HG02763 (cell line): ENCODE measurements around the gene PDE6A.

Source experiments
- ATAC-seq: cut with Tn5 transposase; IDR thresholded peaks from one replicate; pipeline ENCODE4 v1.9.1; 2021; ENCODE audit warnings: mild to moderate bottlenecking, moderate library complexity; ENCODE audit not compliant: unreplicated experiment

PDE6A gene

GRCh38 chr5:149944666-149945065, at the start of gene PDE6A:
TSS of gene PDE6A (minus strand) at chr5:149944793. CDS start at chr5:149944673, 120 bp downstream.
- ATAC-seq, result no peak

- no peak for ATAC-seq
Observed at GRCh38 chr5:149993471-149993870, 48.9 kb upstream of the PDE6A start.

GRCh38 chr5:149990518-149991376, 46.2 kb upstream of the PDE6A start:
- peak; percentile 73 for ATAC-seq

- ATAC-seq, result no peak
Observed at GRCh38 chr5:149988126-149988525, 43.5 kb upstream of the PDE6A start.

DNA sequence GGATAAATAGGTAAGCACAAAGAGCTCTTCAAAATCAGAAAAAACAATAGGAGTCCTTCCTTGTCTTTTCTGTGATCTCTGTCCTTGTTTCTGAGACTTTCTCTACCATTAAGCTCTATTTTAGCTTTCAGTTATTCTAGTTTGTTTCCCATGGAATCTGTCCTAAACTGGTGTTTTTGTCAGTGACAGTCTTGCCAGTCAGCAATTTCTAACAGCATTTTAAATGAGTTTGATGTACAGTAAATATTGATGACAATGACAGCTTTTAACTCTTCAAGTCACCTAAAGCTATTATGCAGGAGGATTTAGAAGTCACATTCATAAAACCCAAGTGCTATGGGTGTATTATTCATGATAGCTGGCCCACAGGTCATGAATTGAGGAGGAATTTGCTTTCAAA, 37.9 kb upstream of the PDE6A start:
- no peak for ATAC-seq

- ATAC-seq, result no peak
Observed at GRCh38 chr5:149981206-149981605, 36.6 kb upstream of the PDE6A start.

- ATAC-seq, result no peak
Observed at GRCh38 chr5:149979896-149980295, 35.3 kb upstream of the PDE6A start.

- ATAC-seq, result no peak
Observed at GRCh38 chr5:149975409-149975808, 30.8 kb upstream of the PDE6A start.

- ATAC-seq, result no peak
Observed at GRCh38 chr5:149969181-149969930, 24.8 kb upstream of the PDE6A start.

DNA sequence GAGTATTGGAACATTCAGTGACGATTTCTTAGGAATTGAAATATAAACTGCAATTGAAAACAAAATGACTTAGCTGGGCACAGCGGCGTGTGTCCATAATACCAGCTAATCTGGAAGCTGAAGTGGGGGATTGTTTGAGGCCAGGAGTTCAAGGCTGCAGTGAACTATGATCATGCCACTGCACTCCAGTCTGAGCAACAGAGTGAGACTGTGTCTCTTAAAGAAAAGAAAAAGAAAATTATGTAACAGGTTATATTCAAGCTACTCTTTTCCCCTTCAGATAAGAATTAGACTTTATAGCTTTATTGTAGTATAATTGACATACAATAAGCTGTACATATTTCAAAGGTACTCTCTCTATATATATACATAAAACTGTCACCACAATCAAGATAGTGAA, 22.4 kb upstream of the PDE6A start:
- no peak for ATAC-seq

DNA sequence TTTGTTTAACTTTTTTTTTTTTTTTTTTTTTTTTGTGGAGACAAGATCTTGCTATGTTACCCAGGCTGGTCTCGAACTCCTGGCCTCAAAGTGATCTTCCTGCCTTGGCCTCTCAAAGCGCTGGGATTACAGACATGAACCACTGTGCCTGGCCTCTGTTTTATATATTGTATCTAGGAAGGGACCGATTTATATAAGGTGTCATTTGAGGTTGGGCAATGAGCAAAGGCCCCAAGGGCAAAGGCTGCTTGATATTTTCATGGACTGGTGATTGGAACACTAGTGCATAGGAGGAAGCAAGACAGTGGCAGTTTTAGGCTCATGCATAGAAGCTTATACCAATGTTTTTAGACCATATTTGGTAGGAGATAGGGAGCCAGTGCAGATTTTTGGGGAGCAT, 19.1 kb upstream of the PDE6A start:
- no peak for ATAC-seq

- no peak for ATAC-seq
Observed at GRCh38 chr5:149962601-149963300, 18.2 kb upstream of the PDE6A start.

DNA sequence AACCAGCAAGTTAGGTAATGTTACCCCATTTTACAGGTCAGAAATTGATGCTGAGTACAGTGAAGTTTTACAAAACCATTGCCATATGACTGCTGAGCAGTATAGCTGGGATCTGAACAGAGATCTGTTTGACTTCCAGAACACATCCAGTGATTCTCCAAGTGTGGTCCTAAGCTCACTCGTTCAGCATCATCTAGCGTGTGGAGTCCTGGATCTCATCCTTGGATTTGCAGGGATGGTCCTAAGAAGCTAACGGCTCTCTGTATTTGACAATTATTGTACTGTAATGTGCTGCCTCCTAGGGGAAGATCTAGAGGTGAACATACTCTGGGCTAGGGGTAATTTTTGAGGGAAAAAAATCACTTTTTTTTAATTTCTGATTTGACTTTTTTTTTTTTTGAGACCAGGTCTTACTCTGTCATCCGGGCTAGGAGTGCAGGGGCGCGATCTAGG, 17.4 kb upstream of the PDE6A start:
- no peak for ATAC-seq

DNA sequence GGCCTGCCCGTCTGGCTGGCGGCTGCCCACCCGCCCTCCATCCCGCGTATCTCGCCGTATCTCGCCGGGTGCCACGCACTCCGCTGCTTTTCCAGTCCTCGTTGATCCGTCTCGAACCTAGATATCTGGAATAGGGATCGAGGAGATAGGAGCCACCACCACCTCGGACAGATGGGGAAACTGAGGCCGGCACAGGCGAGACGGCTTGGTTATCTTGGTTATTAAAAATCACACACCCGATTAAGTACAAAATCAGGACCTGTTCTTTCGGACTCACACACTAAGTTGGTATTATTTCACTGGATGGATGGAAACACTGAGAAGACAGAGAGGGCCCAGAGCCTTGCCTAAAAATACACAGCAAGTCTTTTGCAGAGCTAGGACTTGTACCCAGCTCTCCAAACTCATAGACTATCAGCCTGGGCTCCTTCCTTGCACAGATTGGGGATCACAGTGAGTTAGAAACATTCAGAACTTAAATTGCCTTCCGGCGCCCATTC, 16.6 kb upstream of the PDE6A start:
- ATAC-seq, result no peak

DNA sequence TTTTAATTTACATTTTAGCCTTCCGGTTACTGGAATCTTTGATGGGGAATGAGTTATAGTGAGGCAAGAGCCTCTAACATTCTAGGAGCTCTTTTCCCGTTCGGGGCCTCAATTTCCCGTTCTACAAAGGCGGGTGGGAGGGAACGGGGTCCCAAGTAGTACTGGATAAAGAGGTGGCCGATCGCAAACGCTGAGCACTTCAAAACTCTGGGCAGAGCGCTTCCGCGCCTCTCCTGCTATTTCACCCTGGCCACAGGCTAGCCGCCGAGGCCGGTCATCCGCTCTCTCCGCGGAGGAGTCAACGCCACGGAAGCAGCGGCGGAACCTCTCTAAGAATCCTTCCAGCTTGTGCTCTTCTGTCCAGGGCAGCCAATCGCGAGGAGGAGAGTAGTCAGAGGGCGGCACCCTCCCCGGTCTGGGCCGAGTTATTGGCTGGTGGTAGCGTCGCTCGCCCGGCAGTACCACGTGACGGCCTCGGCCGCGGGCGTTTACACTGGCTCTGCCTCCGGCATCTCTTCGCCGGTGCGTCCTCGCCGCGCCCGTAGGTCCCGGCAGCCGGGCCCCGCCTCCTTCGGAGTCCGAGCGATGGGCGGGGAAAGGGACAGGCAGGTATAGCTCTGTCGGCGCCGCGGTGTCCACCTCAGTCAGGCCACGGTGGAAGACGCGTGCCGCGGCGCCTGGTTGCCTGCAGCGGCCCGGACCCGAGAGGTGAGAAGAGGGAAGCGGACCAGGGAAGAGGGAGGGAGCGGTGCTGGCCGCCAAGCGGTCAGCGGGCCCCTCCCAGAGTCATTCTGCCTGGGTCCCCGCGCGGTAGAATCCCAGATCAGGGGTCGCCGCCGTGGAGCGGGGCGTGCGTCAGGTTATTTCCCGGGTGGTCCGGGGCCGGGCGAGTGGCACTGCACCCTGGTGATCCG, 15.9 kb upstream of the PDE6A start, which contains the start of gene SLC26A2:
SLC26A2 (plus strand) TSS at position 487 of the 914 bp plus-strand sequence. CDS start 16,895 bp downstream, outside the sequence.
- ATAC-seq, result peak; percentile 99

GRCh38 chr5:149959406-149960236, 15.0 kb upstream of the PDE6A start:
- ATAC-seq, result no peak

DNA sequence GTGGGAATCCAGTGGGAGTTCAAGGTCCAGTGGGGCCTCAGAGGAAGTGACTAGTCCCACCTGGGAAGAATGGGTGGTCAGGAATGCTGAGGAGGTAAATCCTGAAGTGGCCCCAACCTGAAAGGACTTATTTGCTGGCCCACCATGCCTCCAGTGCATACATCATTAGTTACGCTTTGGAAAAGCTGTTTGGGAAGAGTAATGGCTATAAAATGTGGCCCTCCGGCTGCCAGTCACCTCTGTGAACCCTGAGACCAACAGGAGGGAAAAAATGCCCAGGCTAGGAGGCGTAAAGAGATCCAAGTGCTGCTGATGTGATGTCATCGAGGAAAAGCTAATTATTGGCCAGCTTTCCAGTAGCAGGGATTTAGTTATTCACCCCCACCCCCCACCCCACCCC, 13.3 kb upstream of the PDE6A start:
- no peak for ATAC-seq

DNA sequence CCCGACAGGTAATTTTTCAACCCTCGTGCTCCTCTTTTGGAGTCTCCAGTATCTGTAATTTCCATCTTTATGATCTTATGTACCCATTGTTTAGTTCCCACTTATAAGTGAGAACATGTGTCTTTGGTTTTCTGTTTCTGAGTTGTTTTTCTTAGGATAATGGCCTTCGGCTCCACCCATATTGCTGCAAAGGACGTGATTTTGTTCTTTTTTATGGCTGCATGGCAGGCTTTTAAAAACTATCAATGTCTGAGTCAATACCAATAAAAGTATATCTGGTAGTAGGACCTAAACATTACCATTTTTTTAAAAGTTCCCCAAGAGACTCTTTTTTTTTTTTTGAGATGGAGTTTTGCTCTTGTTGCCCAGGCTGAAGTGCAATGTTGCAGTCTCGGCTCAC, 12.1 kb upstream of the PDE6A start:
- no peak for ATAC-seq

- ATAC-seq, result no peak
Observed at GRCh38 chr5:149954798-149955197, 10.2 kb upstream of the PDE6A start.
